ENCODE measurements around the gene BLVRA.

DNA sequence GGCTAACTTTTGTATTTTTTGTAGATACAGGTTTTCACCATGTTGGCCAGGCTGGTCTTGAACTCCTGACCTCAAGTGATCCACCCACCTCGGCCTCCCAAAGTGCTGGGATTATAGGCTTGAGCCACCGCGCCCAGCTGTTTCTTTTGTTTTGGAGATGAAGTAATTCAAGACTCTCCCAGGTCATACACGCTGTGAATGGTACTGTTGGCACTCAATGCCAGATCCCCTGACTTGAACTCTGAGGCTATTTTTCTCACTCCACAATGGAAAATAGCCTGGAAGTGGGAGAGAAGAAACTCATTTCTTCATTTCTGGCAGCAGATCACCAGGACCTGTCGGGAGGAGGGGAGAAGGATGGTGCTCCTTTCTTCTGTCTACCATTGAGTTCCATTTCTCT lies 32.4 kb downstream of the BLVRA start:
- TF ChIP-seq, protein P1, sequence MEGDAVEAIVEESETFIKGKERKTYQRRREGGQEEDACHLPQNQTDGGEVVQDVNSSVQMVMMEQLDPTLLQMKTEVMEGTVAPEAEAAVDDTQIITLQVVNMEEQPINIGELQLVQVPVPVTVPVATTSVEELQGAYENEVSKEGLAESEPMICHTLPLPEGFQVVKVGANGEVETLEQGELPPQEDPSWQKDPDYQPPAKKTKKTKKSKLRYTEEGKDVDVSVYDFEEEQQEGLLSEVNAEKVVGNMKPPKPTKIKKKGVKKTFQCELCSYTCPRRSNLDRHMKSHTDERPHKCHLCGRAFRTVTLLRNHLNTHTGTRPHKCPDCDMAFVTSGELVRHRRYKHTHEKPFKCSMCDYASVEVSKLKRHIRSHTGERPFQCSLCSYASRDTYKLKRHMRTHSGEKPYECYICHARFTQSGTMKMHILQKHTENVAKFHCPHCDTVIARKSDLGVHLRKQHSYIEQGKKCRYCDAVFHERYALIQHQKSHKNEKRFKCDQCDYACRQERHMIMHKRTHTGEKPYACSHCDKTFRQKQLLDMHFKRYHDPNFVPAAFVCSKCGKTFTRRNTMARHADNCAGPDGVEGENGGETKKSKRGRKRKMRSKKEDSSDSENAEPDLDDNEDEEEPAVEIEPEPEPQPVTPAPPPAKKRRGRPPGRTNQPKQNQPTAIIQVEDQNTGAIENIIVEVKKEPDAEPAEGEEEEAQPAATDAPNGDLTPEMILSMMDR (IDR thresholded peaks at IDR 0.05), result no peak
- TF ChIP-seq POLR2AphosphoS5 (IDR thresholded peaks at IDR 0.05) (no peak), POLR2A (IDR thresholded peaks at IDR 0.05) (no peak)

Data from suprapubic skin (tissue), 4 donors.